ENCODE measurements around the gene ZBTB3.
"Not testable (repeated sequence)": the region's sequence is repeated elsewhere in the genome, so short reads cannot be mapped to it uniquely, and the experiment has no call there.

The ZBTB3 gene

GRCh38 chr11:62713343-62713742 is 40.6 kb downstream of the ZBTB3 start:
- no peak for DNase-seq

- no peak for DNase-seq
These were observed 41.1 kb downstream of the ZBTB3 start for GRCh38 chr11:62712861-62713260.

GRCh38 chr11:62712276-62712812 is 41.6 kb downstream of the ZBTB3 start:
- DNase-seq, result no peak

- DNase-seq, result no peak
These were observed 44.0 kb downstream of the ZBTB3 start for GRCh38 chr11:62710001-62710345.

- DNase-seq, result no peak
These were observed 44.5 kb downstream of the ZBTB3 start for GRCh38 chr11:62709247-62710000.

- DNase-seq, result no peak
These were observed 45.2 kb downstream of the ZBTB3 start for GRCh38 chr11:62708793-62709192.

- no peak for DNase-seq
These were observed 45.6 kb downstream of the ZBTB3 start for GRCh38 chr11:62708392-62708791.

- no peak for DNase-seq
These were observed 46.6 kb downstream of the ZBTB3 start, which contains the start of the genes BSCL2 and GNG3 for GRCh38 chr11:62707277-62707861. BSCL2 (minus strand) TSS chr11:62707424; CDS start chr11:62707195, 229 bp downstream. GNG3 (plus strand) TSS chr11:62707676; CDS start chr11:62708296, 620 bp downstream.

- DNase-seq, result no peak
These were observed 47.1 kb downstream of the ZBTB3 start for GRCh38 chr11:62706850-62707247.

- peak; percentile 94 for DNase-seq
These were observed 47.8 kb downstream of the ZBTB3 start for GRCh38 chr11:62705880-62706849.

GRCh38 chr11:62705413-62705812 is 48.5 kb downstream of the ZBTB3 start:
- no peak for DNase-seq

- DNase-seq, result not testable (repeated sequence)
These were observed 50.0 kb downstream of the ZBTB3 start for GRCh38 chr11:62703921-62704320.

GRCh38 chr11:62702246-62702645 is 51.7 kb downstream of the ZBTB3 start:
- no peak for DNase-seq
